OCI-LY3 (cell line): ENCODE data around the gene ACSL6.

Source experiments
- H2AFZ ChIP-seq: fragments of 200-600, 300-600 bp; shearing (Covaris generic); 2 replicates; pipeline ENCODE4 v1.6.0; 2014; ENCODE audit warnings: antibody characterized with exemption, low read depth, low read length
- H3K27ac ChIP-seq: fragments of 200-600, 300-600 bp; sonication (generic); 2 replicates; pipeline ENCODE4 v1.5.1; 2014; ENCODE audit warnings: mild to moderate bottlenecking, low read length, moderate library complexity, mixed read lengths
- H3K27me3 ChIP-seq: fragments of 200-600, 300-600 bp; sonication (generic); 2 replicates; pipeline ENCODE4 v1.6.1; 2014; ENCODE audit warnings: low read depth, low read length, mixed read lengths
- H3K36me3 ChIP-seq: fragments of 200-600, 300-600 bp; sonication (generic); replicated peaks from 2 replicates; pipeline ENCODE3; 2014; ENCODE audit warnings: low read depth, low read length, mixed read lengths
- H3K4me1 ChIP-seq: fragments of 300-600, 200-600 bp; sonication (generic); 2 replicates; pipeline ENCODE4 v1.6.1; 2014; ENCODE audit warnings: low read length, mixed read lengths
- H3K4me2 ChIP-seq: fragments of 200-600, 300-600 bp; sonication (generic); 2 replicates; pipeline ENCODE4 v1.6.1; 2014; ENCODE audit warnings: low read length, mixed read lengths
- H3K4me3 ChIP-seq: fragments of 300-600, 200-600 bp; sonication (generic); 2 replicates; pipeline ENCODE4 v1.5.1; 2014; ENCODE audit warnings: antibody characterized with exemption, mild to moderate bottlenecking, low read length, moderate library complexity
- H3K79me2 ChIP-seq: fragments of 300-600, 200-600 bp; shearing (Covaris generic); 2 replicates; pipeline ENCODE4 v1.6.1; 2014; ENCODE audit warnings: mild to moderate bottlenecking, low read length, mixed read lengths
- H3K9ac ChIP-seq: fragments of 300-600, 200-600 bp; shearing (Covaris generic); 2 replicates; pipeline ENCODE4 v1.6.0; 2014; ENCODE audit warnings: mild to moderate bottlenecking, low read length, moderate library complexity
- H3K9me3 ChIP-seq: fragments of 200-600, 300-600 bp; shearing (Covaris generic); 2 replicates; pipeline ENCODE4 v1.6.1; 2014; ENCODE audit warnings: low read length, mixed read lengths; ENCODE audit not compliant: insufficient read depth
- H4K20me1 ChIP-seq: fragments of 200-600, 300-600 bp; sonication (generic); 2 replicates; pipeline ENCODE4 v1.6.1; 2016; ENCODE audit warnings: low read length, mixed read lengths; ENCODE audit not compliant: insufficient read depth
- EZH2phosphoT487 ChIP-seq: fragments of 200-600 bp; shearing (Covaris generic); IDR thresholded peaks from 2 replicates; pipeline ENCODE4 v1.6.1; 2018; ENCODE audit warnings: antibody characterized with exemption, mixed run types, low read depth
- TF ChIP-seq, protein P1 (sequence below): fragments of 200-600, 300-600 bp; sonication (generic); IDR thresholded peaks from 2 replicates; pipeline ENCODE4 v1.5.1; 2014; ENCODE audit warnings: antibody characterized with exemption, low read length, low read depth

Gene ACSL6

DNA sequence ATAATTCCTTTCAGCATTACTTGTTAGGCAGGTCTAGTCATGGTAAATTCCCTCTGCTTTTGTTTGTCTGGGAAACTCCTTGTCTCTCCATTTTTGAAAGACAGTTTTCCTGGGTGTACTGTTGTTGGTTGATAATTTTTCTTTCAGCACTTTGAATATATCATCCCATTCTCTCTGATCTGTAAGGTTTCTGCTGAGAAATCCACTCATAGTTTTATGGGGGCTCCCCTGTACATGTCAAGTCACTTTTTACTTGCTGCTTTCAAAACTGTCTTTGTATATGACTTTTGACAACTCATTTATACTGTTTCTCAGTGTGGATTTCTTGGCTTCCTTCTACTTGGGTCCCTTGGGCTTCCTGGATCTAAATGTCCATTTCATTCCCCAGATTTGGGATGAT lies 82.5 kb downstream of the ACSL6 start:
- no peak overlapping the region for H3K4me3 ChIP-seq
- H3K27ac ChIP-seq = no peak overlapping the region
- no peaks in the 10 kb centered on the region for H3K36me3 ChIP-seq
- no peak for TF ChIP-seq EZH2phosphoT487
- TF ChIP-seq, protein P1, sequence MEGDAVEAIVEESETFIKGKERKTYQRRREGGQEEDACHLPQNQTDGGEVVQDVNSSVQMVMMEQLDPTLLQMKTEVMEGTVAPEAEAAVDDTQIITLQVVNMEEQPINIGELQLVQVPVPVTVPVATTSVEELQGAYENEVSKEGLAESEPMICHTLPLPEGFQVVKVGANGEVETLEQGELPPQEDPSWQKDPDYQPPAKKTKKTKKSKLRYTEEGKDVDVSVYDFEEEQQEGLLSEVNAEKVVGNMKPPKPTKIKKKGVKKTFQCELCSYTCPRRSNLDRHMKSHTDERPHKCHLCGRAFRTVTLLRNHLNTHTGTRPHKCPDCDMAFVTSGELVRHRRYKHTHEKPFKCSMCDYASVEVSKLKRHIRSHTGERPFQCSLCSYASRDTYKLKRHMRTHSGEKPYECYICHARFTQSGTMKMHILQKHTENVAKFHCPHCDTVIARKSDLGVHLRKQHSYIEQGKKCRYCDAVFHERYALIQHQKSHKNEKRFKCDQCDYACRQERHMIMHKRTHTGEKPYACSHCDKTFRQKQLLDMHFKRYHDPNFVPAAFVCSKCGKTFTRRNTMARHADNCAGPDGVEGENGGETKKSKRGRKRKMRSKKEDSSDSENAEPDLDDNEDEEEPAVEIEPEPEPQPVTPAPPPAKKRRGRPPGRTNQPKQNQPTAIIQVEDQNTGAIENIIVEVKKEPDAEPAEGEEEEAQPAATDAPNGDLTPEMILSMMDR = no peak
- no peak overlapping the region for H3K4me2 ChIP-seq
- no peaks in the 10 kb centered on the region for H3K79me2 ChIP-seq
- no peaks in the 10 kb centered on the region for H3K9me3 ChIP-seq
- H3K27me3 ChIP-seq = no peaks in the 10 kb centered on the region
- H4K20me1 ChIP-seq = no peaks in the 10 kb centered on the region
- H3K4me1 ChIP-seq = no peaks in the 10 kb centered on the region
- no peak overlapping the region for H3K9ac ChIP-seq
- no peak overlapping the region for H2AFZ ChIP-seq

DNA sequence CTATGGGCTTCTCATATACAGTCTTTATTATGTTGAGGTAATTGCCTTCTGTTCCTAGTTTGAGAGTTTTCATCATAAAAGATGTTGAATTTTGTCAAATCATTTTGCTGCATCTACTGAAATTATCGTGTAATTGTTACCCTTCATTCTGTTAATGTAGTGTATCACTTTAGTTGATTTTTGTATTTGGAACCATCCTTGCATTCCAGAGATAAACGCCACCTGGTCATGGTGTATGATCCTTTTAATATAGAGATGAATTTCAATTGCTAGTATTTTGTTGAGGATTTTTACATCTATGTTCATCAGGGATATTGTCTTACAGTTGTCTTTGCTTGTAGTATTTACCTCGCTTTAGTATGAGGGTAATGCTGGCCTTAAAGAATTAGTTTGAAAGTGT lies 85.3 kb downstream of the ACSL6 start:
- Histone ChIP-seq H3K9ac (no peak overlapping the region), H3K36me3 (no peaks in the 10 kb centered on the region), H3K79me2 (no peaks in the 10 kb centered on the region), H3K27ac (no peak overlapping the region), H3K4me1 (no peaks in the 10 kb centered on the region), H2AFZ (no peak overlapping the region), H3K4me3 (no peak overlapping the region), H3K9me3 (no peaks in the 10 kb centered on the region), H3K27me3 (no peaks in the 10 kb centered on the region), H3K4me2 (no peak overlapping the region), H4K20me1 (no peaks in the 10 kb centered on the region)
- TF ChIP-seq, protein P1 = no peak
- TF ChIP-seq EZH2phosphoT487 = no peak

DNA sequence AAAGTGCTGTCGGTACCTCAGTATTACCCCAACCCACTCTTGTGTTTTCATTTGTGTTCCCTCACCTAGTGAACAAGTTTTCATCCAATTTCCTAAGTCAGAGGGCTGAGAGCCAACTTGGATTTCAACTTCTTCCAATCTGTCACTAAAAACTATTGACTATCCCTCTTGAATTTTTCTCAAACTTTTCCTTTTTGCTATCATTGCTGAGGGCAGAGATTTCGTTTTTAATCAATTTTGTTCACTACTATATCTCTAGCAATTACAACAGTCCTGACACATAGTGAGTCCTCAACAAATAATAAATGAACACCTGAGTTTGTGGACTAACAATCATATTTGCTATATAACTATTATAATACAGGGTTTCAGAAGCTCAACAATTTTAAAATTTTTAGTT lies 95.0 kb downstream of the ACSL6 start:
- no peak overlapping the region for H3K9ac ChIP-seq
- no peak overlapping the region for H2AFZ ChIP-seq
- no peaks in the 10 kb centered on the region for H3K27me3 ChIP-seq
- no peak overlapping the region for H3K27ac ChIP-seq
- no peaks in the 10 kb centered on the region for H3K79me2 ChIP-seq
- TF ChIP-seq, protein P1 = no peak
- TF ChIP-seq EZH2phosphoT487 = no peak
- no peaks in the 10 kb centered on the region for H3K4me1 ChIP-seq
- no peaks in the 10 kb centered on the region for H3K9me3 ChIP-seq
- H3K4me2 ChIP-seq = no peak overlapping the region
- H4K20me1 ChIP-seq = no peaks in the 10 kb centered on the region
- H3K4me3 ChIP-seq = no peak overlapping the region
- H3K36me3 ChIP-seq = no peaks in the 10 kb centered on the region

DNA sequence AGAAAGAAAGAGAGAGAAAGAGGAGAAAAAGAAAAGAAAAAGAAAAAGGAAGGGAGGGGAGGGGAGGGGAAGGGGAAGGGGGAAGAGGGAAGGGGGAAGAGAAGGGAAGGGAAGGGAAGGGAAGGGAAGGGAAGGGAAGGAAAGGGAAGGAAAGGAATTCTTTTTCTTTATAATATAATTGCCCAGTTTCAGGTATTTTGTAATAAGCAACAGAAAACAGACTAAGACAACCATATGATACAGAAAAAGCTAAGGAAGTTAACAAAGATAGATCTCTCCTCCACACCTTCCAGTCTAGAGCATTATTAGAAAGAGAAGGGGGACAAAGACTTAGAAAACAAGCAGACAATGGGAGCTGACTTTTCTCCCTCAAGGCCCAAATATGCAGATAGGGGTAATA lies 97.0 kb downstream of the ACSL6 start:
- Histone ChIP-seq H3K27ac (no peak overlapping the region), H3K36me3 (no peaks in the 10 kb centered on the region), H3K4me3 (no peak overlapping the region), H2AFZ (no peak overlapping the region), H3K9ac (no peak overlapping the region), H3K9me3 (no peaks in the 10 kb centered on the region), H3K4me1 (no peaks in the 10 kb centered on the region), H4K20me1 (no peaks in the 10 kb centered on the region), H3K79me2 (no peaks in the 10 kb centered on the region), H3K4me2 (no peak overlapping the region), H3K27me3 (no peaks in the 10 kb centered on the region)
- TF ChIP-seq, protein P1 = no peak
- no peak for TF ChIP-seq EZH2phosphoT487
